ENCODE results near the gene REC8.
"Not testable (repeated sequence)": the region's sequence is repeated elsewhere in the genome, so short reads cannot be mapped to it uniquely, and the experiment has no call there.

The REC8 gene

GRCh38 chr14:24206260-24207103, 34.6 kb downstream of the REC8 start:
- no peak for DNase-seq

- DNase-seq: no peak
Measured at GRCh38 chr14:24207104-24207551, 35.2 kb downstream of the REC8 start.

DNA sequence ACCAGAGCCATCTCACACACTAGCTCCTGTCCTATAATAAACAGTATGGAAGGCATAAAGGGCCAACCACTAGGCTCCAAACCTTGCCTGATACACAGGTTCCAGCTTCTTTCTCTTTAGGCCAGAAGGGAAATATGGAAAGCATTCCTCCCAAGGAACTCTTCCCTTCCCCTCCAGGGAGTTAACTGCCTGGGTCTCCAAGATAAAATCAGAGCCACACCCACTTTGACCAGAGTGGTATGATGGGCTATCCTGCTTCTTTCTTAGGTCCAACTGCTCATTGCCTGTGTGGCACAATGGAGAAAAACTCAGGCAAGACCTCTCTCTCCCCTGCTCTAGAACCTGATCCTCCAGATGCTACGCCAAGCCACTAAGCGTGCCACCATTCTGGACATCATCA, 35.7 kb downstream of the REC8 start:
- DNase-seq: no peak

DNA sequence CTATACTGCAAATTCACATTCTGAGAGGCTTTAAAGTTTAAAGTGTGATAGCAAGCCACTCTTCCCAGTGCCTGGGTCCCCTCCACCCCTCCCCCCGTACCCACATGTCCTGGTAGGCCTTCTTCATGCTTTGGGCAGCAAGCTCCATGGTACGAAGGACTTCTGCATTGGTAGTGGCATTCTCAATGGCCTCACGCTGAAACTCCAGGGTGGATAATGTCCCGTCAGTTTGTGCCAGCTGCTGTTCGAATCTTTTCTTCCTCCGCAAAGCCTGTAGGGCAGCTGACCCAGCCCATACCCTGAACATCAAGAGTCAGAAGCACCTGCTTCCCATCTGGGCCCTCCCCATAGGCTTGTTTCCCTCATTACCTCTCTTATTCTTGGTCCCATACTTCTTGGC, 39.4 kb downstream of the REC8 start:
- DNase-seq: no peak

DNA sequence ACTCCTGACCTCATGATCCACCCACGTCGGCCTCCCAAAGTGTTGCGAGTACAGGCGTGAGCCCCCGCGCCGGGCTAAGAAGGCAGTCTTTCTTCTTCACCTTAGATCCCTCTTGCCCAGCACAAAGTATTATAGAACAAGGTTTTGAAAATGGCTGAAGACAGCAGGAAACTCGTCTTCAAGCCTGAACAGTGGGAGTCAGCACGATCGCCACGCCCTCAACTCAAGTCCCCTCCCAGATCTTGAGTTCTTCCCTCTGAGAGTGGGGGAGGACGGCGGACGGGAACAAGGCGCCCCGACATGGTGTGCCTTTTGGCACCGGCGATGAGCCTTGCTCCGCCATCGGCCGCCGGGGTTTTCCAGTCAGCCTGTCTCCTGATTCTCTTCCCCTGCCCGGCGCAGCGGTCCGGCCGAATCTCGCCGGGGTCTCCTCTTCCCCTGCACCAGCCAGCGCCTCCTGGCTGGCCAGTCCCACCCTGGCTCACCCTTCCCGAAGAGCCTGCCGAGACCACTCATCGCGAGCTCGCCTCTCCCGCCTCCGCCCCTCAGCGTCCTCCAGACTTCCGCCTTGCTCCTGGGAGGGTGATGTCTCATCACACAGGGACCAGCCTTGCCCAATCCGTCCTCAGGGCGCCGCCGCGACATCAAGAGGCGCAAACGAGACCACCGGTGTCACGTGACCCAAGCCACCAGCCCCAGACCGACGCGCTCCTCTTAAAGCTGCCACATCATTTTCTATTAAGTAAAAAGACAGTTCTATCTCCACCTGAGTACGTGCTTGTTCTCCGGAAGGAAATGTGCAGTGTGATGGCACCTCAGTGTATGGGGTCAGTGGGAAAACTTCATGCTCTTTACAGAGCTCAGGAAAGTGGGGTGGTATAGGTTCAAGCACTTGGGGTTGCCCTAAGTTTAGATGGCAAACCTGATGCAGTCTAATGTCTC, 41.3 kb downstream of the REC8 start, which contains the start of gene CHMP4A:
Gene CHMP4A (minus strand): TSS at position 565 of the 942 bp plus-strand sequence. CDS start 49 bp downstream, at position 516.
- peak; percentile 96 for DNase-seq

DNA sequence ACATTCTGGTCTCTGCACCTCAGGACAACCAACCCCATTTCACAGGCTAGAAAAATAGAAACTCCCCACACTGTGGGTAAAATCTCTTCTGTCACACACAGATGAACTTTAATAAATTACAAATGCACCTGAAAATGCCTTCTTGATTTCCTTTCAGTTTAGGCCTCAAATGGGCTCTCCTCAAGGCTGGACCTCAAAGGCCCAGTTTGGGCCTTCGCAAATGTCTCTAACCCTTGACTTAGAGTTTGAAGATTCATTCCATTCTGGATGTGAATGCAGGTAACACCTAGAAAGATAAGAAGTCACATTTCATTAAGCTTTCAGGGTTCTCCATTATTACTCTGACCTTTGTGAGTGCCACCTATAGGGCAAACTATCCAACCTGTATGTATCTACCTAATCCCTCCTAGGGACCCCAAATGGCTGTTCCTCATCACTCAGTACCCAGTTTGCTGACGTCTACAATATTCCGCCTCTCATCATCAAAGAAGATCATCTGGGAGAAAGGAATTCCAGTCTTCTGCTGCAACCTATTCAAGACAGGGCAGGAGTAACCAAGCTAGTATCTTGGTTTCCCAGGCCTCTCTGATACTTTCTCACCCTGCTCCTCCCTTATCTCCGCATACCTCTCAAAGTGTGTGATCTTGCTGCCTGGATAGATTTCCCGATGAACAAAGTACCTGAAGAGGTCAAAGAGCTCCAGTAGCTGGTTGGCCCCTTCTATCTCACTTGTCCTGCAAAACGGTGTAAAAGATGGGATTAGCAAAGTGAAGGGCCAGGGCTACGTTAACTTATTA, 42.2 kb downstream of the REC8 start:
- no peak for DNase-seq

GRCh38 chr14:24215495-24216344, 43.8 kb downstream of the REC8 start, which contains the start of gene MDP1:
Gene MDP1, minus strand, starts transcription at chr14:24216066. Its CDS starts 111 bp downstream, at chr14:24215955.
- peak; percentile 92 for DNase-seq

DNA sequence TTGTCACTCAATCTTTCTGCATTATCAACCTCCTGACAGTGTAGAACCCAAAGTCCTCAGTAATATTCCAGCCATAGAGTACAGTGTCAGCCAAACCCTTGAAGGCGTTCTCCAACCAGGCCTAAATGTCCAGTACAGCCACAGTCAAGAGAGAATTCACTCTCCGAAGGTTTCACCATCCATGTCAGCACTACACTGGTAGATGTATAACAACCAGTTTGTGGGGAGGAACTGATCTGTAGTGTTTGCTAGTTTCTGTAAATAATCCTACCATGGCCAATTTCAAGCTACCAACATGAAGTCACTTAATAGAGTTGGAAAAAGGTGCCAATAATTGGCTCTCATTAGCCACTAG, 44.4 kb downstream of the REC8 start:
- no peak for DNase-seq

- DNase-seq: not testable (repeated sequence)
Measured at GRCh38 chr14:24216876-24217275, 45.0 kb downstream of the REC8 start.

DNA sequence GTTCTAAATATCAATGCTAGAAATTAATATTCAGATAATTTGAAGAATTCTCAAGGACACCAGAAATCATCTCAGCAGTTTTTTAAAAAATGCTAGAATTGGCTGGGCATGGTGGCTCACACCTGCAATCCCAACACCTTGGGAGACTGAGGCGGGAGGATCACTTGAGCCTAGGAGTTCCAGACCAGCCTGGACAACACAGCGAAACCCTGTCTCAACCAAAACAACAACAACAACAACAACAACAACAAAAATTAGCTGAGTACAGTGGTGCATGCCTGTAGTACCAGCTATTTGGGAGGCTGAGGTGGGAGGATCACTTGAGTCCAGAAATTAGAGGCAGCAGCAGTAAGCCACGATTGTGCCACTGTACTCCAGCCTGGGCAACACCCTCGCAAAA, 47.2 kb downstream of the REC8 start:
- DNase-seq: no peak

- DNase-seq: no peak
Measured at GRCh38 chr14:24219521-24219920, 47.6 kb downstream of the REC8 start.

DNA sequence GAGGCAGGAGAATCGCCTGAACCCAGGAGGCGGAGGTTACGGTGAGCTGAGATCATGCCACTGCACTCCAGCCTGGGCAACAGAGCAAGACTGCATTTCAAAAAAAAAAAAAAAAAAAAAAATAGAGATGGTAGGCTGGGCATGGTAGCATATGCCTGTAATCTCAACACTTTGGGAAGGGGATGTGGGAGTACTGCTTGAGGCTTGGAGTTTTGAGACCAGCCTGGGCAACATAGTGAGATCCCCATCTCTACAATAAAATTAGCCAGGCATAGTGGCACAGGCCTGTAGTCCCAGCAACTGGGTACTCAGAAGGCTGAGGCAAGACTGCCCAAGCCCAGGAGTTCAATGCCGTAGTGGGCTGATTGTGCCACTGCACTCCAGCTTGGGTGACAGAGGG, 51.1 kb downstream of the REC8 start:
- DNase-seq: not testable (repeated sequence)

DNA sequence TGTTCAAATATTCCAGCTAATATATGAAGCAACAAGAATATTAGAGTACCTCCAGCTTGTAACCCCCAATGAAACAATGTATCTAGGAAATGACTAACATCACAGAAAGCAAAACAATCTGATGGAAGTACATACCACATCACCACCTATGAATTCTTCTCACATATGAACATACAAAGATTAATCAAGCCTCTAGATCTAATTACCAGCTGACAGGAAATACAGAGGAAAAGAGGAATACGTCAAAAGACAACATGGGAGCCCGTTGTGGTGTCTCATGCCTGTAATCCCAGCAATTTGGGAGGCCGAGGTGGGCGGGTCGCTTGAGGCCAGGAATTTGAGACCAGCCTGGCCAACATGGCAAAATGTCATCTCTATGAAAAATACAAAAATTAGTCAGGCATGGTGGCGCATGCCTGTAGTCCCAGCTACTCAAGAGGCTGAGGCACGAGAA, 52.8 kb downstream of the REC8 start:
- no peak for DNase-seq

- no peak for DNase-seq
Measured at GRCh38 chr14:24226473-24226872, 54.6 kb downstream of the REC8 start.

- DNase-seq: no peak
Measured at GRCh38 chr14:24228902-24229301, 57.0 kb downstream of the REC8 start.
